ENCODE data around the gene BHLHA9.
"Not testable (repeated sequence)": the region's sequence is repeated elsewhere in the genome, so short reads cannot be mapped to it uniquely, and the experiment has no call there.

Gene BHLHA9

DNA sequence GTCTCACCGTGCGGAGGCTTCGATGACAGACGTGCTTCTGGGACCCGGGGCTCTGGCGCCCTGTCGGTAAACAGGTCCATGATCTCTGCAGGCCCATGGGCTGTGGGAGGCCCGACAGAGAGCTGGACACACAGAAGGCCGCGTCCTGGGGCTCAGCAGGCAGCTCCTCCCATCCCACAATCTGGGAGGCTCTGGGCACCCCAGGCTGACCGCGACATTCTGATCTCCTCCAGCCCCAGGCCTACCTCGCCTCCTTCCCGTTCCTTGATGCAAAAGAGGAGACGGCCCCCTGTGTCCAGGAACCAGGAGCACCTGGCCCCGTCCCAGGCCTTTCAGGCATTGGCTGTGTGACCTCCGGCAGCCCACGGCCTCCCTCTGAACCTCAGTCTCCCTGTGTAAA lies 32.5 kb downstream of the BHLHA9 start:
- DNase-seq, result no peak

- no peak for DNase-seq
These were observed 34.3 kb downstream of the BHLHA9 start for GRCh38 chr17:1304522-1304921.

GRCh38 chr17:1304962-1305563 lies 34.8 kb downstream of the BHLHA9 start:
- no peak for DNase-seq

DNA sequence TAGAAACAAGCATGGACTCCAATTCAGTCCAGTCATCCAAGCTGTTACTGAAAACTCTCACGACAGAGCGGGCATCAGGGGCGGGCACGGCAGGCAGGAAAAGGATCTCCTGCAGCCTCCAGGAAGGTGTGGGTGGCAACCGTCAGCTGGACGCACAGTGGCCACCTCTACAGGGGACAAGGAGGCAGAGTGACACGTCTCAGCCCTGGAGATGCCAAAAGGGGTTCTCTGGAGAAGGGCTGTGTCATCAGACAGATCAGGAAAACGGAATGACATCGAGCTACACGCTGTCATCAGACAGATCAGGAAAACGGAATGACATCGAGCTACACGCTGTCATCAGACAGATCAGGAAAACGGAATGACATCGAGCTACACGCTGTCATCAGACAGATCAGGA lies 37.6 kb downstream of the BHLHA9 start:
- not testable (repeated sequence) for DNase-seq

DNA sequence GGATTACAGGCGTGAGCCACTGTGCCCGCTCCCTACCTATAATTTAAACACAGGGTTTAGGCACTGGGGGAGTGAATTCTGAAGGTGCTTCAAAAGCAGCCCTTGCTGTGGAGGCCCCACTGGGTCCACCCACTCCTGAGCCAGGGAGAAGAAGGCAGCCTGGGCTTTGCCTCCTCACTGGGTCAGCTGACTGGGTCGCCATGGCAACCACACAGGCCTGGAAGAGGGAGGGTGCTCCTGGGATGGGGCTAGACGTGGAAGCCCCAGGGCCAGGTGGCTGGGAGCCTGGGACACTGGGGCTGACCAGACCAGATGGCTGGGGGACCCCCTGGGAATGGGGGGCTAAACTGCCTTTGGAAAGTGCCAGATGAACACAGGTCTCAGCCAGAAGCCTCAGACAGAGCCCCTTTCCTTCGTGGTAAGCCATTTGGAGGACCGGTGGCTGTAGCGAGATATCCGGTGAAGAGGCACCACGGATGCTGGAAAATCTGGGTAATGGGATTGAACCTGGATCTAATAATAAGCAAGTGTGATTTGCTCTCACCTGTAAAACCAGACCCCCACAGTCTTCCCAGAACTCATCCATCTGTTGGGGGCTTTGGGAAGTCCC lies 42.1 kb downstream of the BHLHA9 start:
- no peak for DNase-seq

DNA sequence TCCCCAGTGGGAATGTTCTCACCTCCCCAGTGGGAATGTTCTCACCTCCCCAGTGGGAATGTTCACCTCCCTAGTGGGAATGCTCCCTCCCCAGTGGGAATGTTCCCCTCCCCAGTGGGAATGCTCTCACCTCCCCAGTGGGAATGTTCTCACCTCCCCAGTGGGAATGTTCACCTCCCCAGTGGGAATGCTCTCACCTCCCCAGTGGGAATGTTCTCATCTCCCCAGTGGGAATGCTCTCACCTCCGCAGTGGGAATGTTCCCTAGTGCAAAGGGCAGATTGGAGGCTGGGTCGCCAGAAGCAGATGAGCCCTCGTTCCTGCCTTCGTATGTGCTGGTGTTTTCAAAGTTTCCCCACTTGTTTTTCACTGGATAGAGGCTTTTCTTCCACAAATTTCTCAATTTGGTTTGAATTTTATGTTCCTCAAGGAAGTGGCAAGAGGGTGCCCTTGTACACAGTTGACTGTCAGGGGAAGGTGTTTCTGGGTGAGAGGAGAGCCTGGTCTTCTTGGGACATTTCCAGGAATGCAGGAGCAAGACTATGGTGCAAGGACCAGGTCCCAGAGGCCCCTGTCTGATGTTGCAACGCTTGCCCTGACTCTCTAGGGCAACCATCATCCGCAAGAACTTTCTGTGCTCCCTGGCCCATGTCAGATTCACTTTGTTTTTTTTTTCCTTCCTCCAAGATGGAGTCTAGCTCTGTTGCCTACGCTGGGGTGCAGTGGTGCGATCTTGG lies 43.2 kb downstream of the BHLHA9 start:
- no peak for DNase-seq

GRCh38 chr17:1315409-1315808 lies 45.2 kb downstream of the BHLHA9 start:
- DNase-seq, result no peak

- no peak for DNase-seq
These were observed 45.7 kb downstream of the BHLHA9 start for GRCh38 chr17:1315891-1316403.

Measured in hippocampal formation (tissue), 2 donors.